Measurements from ENCODE around the gene PSMB1.

The PSMB1 gene

GRCh38 chr6:170572704-170573466 lies 19.8 kb upstream of the PSMB1 start:
- no peak overlapping the region for H3K27ac ChIP-seq (replicated peaks)
- no peaks in the 10 kb centered on the region for H3K27me3 ChIP-seq (ENCODE audit: insufficient read depth, poor library complexity, severe bottlenecking)
- TF ChIP-seq POLR2AphosphoS5 (IDR thresholded peaks at IDR 0.05; ENCODE audit: low read depth) (no peak), CTCF (IDR thresholded peaks at IDR 0.05; ENCODE audit: insufficient read depth, low read length) (no peak), REST (IDR thresholded peaks at IDR 0.05; ENCODE audit: insufficient replicate concordance, low read depth) (no peak), SPI1 (IDR thresholded peaks at IDR 0.05; ENCODE audit: borderline replicate concordance, low read depth) (no peak), GABPA (IDR thresholded peaks at IDR 0.05; ENCODE audit: low read depth) (no peak)
- no peak for DNase-seq (ENCODE audit: low read depth in 1 of 2, low spot score in 1 of 2)
- H3K4me3 ChIP-seq (replicated peaks; ENCODE audit: insufficient read depth, low read length), result no peak overlapping the region

- DNase-seq (ENCODE audit: low read depth in 1 of 2, low spot score in 1 of 2), result no peak
- no peak for TF ChIP-seq REST (IDR thresholded peaks at IDR 0.05; ENCODE audit: insufficient replicate concordance, low read depth)
- TF ChIP-seq POLR2AphosphoS5 (IDR thresholded peaks at IDR 0.05; ENCODE audit: low read depth), result no peak
- no peak for TF ChIP-seq GABPA (IDR thresholded peaks at IDR 0.05; ENCODE audit: low read depth)
- TF ChIP-seq CTCF (IDR thresholded peaks at IDR 0.05; ENCODE audit: insufficient read depth, low read length), result no peak
- TF ChIP-seq SPI1 (IDR thresholded peaks at IDR 0.05; ENCODE audit: borderline replicate concordance, low read depth), result no peak
These were observed 11.9 kb upstream of the PSMB1 start for GRCh38 chr6:170564936-170565530.

GRCh38 chr6:170561555-170561954 lies 8.4 kb upstream of the PSMB1 start:
- no peaks in the 10 kb centered on the region for H3K27me3 ChIP-seq (ENCODE audit: insufficient read depth, poor library complexity, severe bottlenecking)
- TF ChIP-seq SPI1 (IDR thresholded peaks at IDR 0.05; ENCODE audit: borderline replicate concordance, low read depth) (no peak), POLR2AphosphoS5 (IDR thresholded peaks at IDR 0.05; ENCODE audit: low read depth) (no peak), CTCF (IDR thresholded peaks at IDR 0.05; ENCODE audit: insufficient read depth, low read length) (no peak), GABPA (IDR thresholded peaks at IDR 0.05; ENCODE audit: low read depth) (no peak), REST (IDR thresholded peaks at IDR 0.05; ENCODE audit: insufficient replicate concordance, low read depth) (no peak)
- H3K4me3 ChIP-seq (replicated peaks; ENCODE audit: insufficient read depth, low read length), result no peak overlapping the region
- H3K27ac ChIP-seq (replicated peaks), result no peak overlapping the region
- no peak for DNase-seq (ENCODE audit: low read depth in 1 of 2, low spot score in 1 of 2)

More at GRCh38 chr6:170564936-170565530, 11.9 kb upstream of the PSMB1 start:
- Histone ChIP-seq H3K27ac (replicated peaks) (no peak overlapping the region), H3K27me3 (ENCODE audit: insufficient read depth, poor library complexity, severe bottlenecking) (no peaks in the 10 kb centered on the region), H3K4me3 (replicated peaks; ENCODE audit: insufficient read depth, low read length) (no peak overlapping the region)
